Measurements from ENCODE around the gene CENPK. TPM values are rescaled to one million over a fixed set of nuclear protein-coding genes. Genes with fewer than 3 reads are reported as not detected.

Gene CENPK
- total RNA-seq, 3 donors from 2014 or later (not counting 1 experiment from before 2014, with no cell fraction given) = 22.0 to 32.0 (median 26.1) TPM

GRCh38 chr5:65479527-65479926 is 83.4 kb downstream of the CENPK start:
- no peak overlapping the region for H3K27ac ChIP-seq (ENCODE audit: low read length)

DNA sequence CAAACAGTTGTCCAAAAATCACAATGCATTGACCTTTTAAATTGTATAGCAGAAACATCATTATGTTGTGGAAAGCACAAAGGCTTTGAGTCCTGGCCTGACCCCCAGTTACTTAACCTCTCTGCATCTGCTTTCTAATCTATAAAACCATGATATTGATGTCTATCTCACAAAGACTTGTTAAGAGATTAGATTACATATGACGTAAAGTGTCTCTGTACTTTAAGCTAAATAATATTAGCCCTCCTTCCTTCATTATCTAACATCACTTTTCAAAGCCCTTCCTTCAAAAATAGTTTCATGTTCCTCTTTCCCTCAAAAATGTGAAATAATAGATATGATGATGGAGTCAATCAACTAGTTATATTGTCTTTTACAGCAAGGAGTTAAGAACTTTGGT is 84.6 kb downstream of the CENPK start:
- DNase-seq = no peak
- H3K27me3 Mint-ChIP-seq (ENCODE audit: low read depth in 2 of 2) = peaks cover 0 to 7% of the 10 kb centered on the region in 2 donors
- H3K36me3 Mint-ChIP-seq = no peaks in the 10 kb centered on the region
- peaks cover 13% of the 10 kb centered on the region for H3K27me3 ChIP-seq (ENCODE audit: control insufficient read depth, insufficient read depth, low read length)
- TF ChIP-seq, protein P1, sequence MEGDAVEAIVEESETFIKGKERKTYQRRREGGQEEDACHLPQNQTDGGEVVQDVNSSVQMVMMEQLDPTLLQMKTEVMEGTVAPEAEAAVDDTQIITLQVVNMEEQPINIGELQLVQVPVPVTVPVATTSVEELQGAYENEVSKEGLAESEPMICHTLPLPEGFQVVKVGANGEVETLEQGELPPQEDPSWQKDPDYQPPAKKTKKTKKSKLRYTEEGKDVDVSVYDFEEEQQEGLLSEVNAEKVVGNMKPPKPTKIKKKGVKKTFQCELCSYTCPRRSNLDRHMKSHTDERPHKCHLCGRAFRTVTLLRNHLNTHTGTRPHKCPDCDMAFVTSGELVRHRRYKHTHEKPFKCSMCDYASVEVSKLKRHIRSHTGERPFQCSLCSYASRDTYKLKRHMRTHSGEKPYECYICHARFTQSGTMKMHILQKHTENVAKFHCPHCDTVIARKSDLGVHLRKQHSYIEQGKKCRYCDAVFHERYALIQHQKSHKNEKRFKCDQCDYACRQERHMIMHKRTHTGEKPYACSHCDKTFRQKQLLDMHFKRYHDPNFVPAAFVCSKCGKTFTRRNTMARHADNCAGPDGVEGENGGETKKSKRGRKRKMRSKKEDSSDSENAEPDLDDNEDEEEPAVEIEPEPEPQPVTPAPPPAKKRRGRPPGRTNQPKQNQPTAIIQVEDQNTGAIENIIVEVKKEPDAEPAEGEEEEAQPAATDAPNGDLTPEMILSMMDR (IDR thresholded peaks at IDR 0.05) = no peak
- WGBS (ENCODE audit: insufficient coverage) = no CpG with 5 or more reads among the region's 1 CpG
- no peak for ATAC-seq
- H3K9me3 ChIP-seq (ENCODE audit: control insufficient read depth, insufficient read depth, low read length) = no peaks in the 10 kb centered on the region
- no peak overlapping the region for H3K4me3 Mint-ChIP-seq
- H3K4me3 ChIP-seq (ENCODE audit: low read length) = no peak overlapping the region
- H3K36me3 ChIP-seq (ENCODE audit: control insufficient read depth, insufficient read depth, low read length) = no peaks in the 10 kb centered on the region
- intact Hi-C loops (cut with micrococcal nuclease) = no loop called here
- no peak overlapping the region for H3K27ac Mint-ChIP-seq
- peaks cover 7 to 20% of the 10 kb centered on the region in 2 donors for H3K4me1 Mint-ChIP-seq
- no peaks in the 10 kb centered on the region for H3K9me3 Mint-ChIP-seq
- H3K27ac ChIP-seq (ENCODE audit: low read length) = no peak overlapping the region
- H3K4me1 ChIP-seq (ENCODE audit: control insufficient read depth, insufficient read depth, low read length) = peaks cover 13% of the 10 kb centered on the region

More at GRCh38 chr5:65479527-65479926, 83.4 kb downstream of the CENPK start:
- Histone ChIP-seq H3K4me1 (ENCODE audit: control insufficient read depth, insufficient read depth, low read length) (peaks cover 13% of the 10 kb centered on the region), H3K4me3 (ENCODE audit: low read length) (no peak overlapping the region), H3K9me3 (ENCODE audit: control insufficient read depth, insufficient read depth, low read length) (no peaks in the 10 kb centered on the region), H3K27me3 (ENCODE audit: control insufficient read depth, insufficient read depth, low read length) (peaks cover 13% of the 10 kb centered on the region), H3K36me3 (ENCODE audit: control insufficient read depth, insufficient read depth, low read length) (no peaks in the 10 kb centered on the region)
- TF ChIP-seq, protein P1 (IDR thresholded peaks at IDR 0.05) = no peak
- DNase-seq (no peak), ATAC-seq (no peak)
- H3K4me3 Mint-ChIP-seq = no peak overlapping the region
- WGBS (ENCODE audit: insufficient coverage) = 86% methylated on average over 1 of the region's 1 CpG
- H3K27ac Mint-ChIP-seq = no peak overlapping the region
- H3K36me3 Mint-ChIP-seq = no peaks in the 10 kb centered on the region
- no peaks in the 10 kb centered on the region for H3K9me3 Mint-ChIP-seq
- peaks cover 10 to 24% of the 10 kb centered on the region in 2 donors for H3K4me1 Mint-ChIP-seq
- intact Hi-C loops (cut with micrococcal nuclease) = no loop called here
- peaks cover 0 to 5% of the 10 kb centered on the region in 2 donors for H3K27me3 Mint-ChIP-seq (ENCODE audit: low read depth in 2 of 2)

- no peak overlapping the region for H3K27ac ChIP-seq (ENCODE audit: low read length)
- WGBS (ENCODE audit: insufficient coverage) = 75% methylated on average over 1 of the region's 1 CpG
- peaks cover 7% of the 10 kb centered on the region for H3K4me1 ChIP-seq (ENCODE audit: control insufficient read depth, insufficient read depth, low read length)
- no peaks in the 10 kb centered on the region for H3K9me3 ChIP-seq (ENCODE audit: control insufficient read depth, insufficient read depth, low read length)
- TF ChIP-seq, protein P1 (IDR thresholded peaks at IDR 0.05) = no peak
- Mint-ChIP-seq H3K4me3 (no peak overlapping the region), H3K27ac (no peak overlapping the region), H3K27me3 (ENCODE audit: low read depth in 2 of 2) (peaks cover 4 to 7% of the 10 kb centered on the region in 2 donors), H3K4me1 (no peaks in the 10 kb centered on the region), H3K36me3 (no peaks in the 10 kb centered on the region), H3K9me3 (no peaks in the 10 kb centered on the region)
- ATAC-seq (no peak), DNase-seq (no peak)
- intact Hi-C loops (cut with micrococcal nuclease) = no loop called here
- no peak overlapping the region for H3K4me3 ChIP-seq (ENCODE audit: low read length)
- no peaks in the 10 kb centered on the region for H3K36me3 ChIP-seq (ENCODE audit: control insufficient read depth, insufficient read depth, low read length)
- peaks cover 9% of the 10 kb centered on the region for H3K27me3 ChIP-seq (ENCODE audit: control insufficient read depth, insufficient read depth, low read length)
These were observed 87.1 kb downstream of the CENPK start for GRCh38 chr5:65475895-65476294.

GRCh38 chr5:65475336-65475735 is 87.6 kb downstream of the CENPK start:
- no peaks in the 10 kb centered on the region for H3K36me3 ChIP-seq (ENCODE audit: control insufficient read depth, insufficient read depth, low read length)
- WGBS (ENCODE audit: insufficient coverage) = 88% methylated on average over 2 of the region's 4 CpGs
- ATAC-seq (no peak), DNase-seq (no peak)
- H3K27ac Mint-ChIP-seq = no peak overlapping the region
- intact Hi-C loops (cut with micrococcal nuclease) = no loop called here
- no peaks in the 10 kb centered on the region for H3K4me1 Mint-ChIP-seq
- H3K27me3 ChIP-seq (ENCODE audit: control insufficient read depth, insufficient read depth, low read length) = peaks cover 6% of the 10 kb centered on the region
- H3K27ac ChIP-seq (ENCODE audit: low read length) = no peak overlapping the region
- no peaks in the 10 kb centered on the region for H3K36me3 Mint-ChIP-seq
- H3K27me3 Mint-ChIP-seq (ENCODE audit: low read depth in 2 of 2) = peaks cover 7% of the 10 kb centered on the region in 2 donors
- TF ChIP-seq, protein P1 (IDR thresholded peaks at IDR 0.05) = no peak
- H3K4me3 ChIP-seq (ENCODE audit: low read length) = no peak overlapping the region
- H3K9me3 ChIP-seq (ENCODE audit: control insufficient read depth, insufficient read depth, low read length) = no peaks in the 10 kb centered on the region
- H3K4me3 Mint-ChIP-seq = no peak overlapping the region
- H3K4me1 ChIP-seq (ENCODE audit: control insufficient read depth, insufficient read depth, low read length) = peaks cover 3% of the 10 kb centered on the region
- H3K9me3 Mint-ChIP-seq = no peaks in the 10 kb centered on the region

Measured in natural killer cell (primary cell).